ENCODE data around the gene MBOAT2. TPM values are rescaled to one million over a fixed set of nuclear protein-coding genes. Genes with fewer than 3 reads are reported as not detected.

Gene MBOAT2
- total RNA-seq, 2 donors from 2014 or later, result 6.7 to 13.5 TPM

GRCh38 chr2:8884812-8885211 is 118.7 kb downstream of the MBOAT2 start:
- H3K4me1 ChIP-seq, result no peaks in the 10 kb centered on the region
- no peak for DNase-seq
- ATAC-seq, result no peak
- no peak overlapping the region for H3K4me3 ChIP-seq
- no peak overlapping the region for H3K27ac ChIP-seq
- no peaks in the 10 kb centered on the region for H3K27me3 ChIP-seq
- H3K36me3 ChIP-seq (replicated peaks in 1 of 2; ENCODE audit: insufficient read depth in 1 of 2, low read depth in 2 of 2), result no peaks in the 10 kb centered on the region
- TF ChIP-seq CTCF (IDR thresholded peaks at IDR 0.05) (no peak), POLR2A (IDR thresholded peaks at IDR 0.05) (no peak)
- WGBS, 2 donors, result 91 to 93% methylated on average over 4 of the region's 4 CpGs
- H3K9me3 ChIP-seq, result no peaks in the 10 kb centered on the region
- intact Hi-C loops (cut with DNase I), result no loop called here

GRCh38 chr2:8882094-8882493 is 121.4 kb downstream of the MBOAT2 start:
- H3K27me3 ChIP-seq, result no peaks in the 10 kb centered on the region
- no peaks in the 10 kb centered on the region for H3K36me3 ChIP-seq (replicated peaks in 1 of 2; ENCODE audit: insufficient read depth in 1 of 2, low read depth in 2 of 2)
- H3K4me3 ChIP-seq, result no peak overlapping the region
- intact Hi-C loops (cut with DNase I), result no loop called here
- H3K27ac ChIP-seq, result no peak overlapping the region
- no peaks in the 10 kb centered on the region for H3K4me1 ChIP-seq
- TF ChIP-seq POLR2A (IDR thresholded peaks at IDR 0.05), result no peak
- TF ChIP-seq CTCF (IDR thresholded peaks at IDR 0.05), result no peak
- no peaks in the 10 kb centered on the region for H3K9me3 ChIP-seq
- 66 to 68% methylated on average over 5 of the region's 5 CpGs for WGBS, 2 donors
- ATAC-seq, result no peak
- DNase-seq, result no peak

- DNase-seq (no peak), ATAC-seq (no peak)
- intact Hi-C loops (cut with DNase I), result no loop called here
- H3K27ac ChIP-seq, result no peak overlapping the region
- WGBS, 2 donors, result 96% methylated on average over 4 of the region's 4 CpGs
- TF ChIP-seq CTCF (IDR thresholded peaks at IDR 0.05) (no peak), POLR2A (IDR thresholded peaks at IDR 0.05) (no peak)
- H3K27me3 ChIP-seq, result no peaks in the 10 kb centered on the region
- no peaks in the 10 kb centered on the region for H3K36me3 ChIP-seq (replicated peaks in 1 of 2; ENCODE audit: insufficient read depth in 1 of 2, low read depth in 2 of 2)
- no peaks in the 10 kb centered on the region for H3K9me3 ChIP-seq
- H3K4me3 ChIP-seq, result no peak overlapping the region
- no peaks in the 10 kb centered on the region for H3K4me1 ChIP-seq
Measured at GRCh38 chr2:8877894-8878293, 125.6 kb downstream of the MBOAT2 start.

- ATAC-seq, result no peak
- DNase-seq, result no peak
- intact Hi-C loops (cut with DNase I), result no loop called here
- Histone ChIP-seq H3K4me3 (no peak overlapping the region), H3K27me3 (no peaks in the 10 kb centered on the region), H3K27ac (no peak overlapping the region), H3K9me3 (no peaks in the 10 kb centered on the region), H3K36me3 (replicated peaks in 1 of 2; ENCODE audit: insufficient read depth in 1 of 2, low read depth in 2 of 2) (no peaks in the 10 kb centered on the region), H3K4me1 (no peaks in the 10 kb centered on the region)
- TF ChIP-seq POLR2A (IDR thresholded peaks at IDR 0.05), result no peak
- no peak for TF ChIP-seq CTCF (IDR thresholded peaks at IDR 0.05)
- 76 to 78% methylated on average over 4 of the region's 4 CpGs for WGBS, 2 donors
Measured at GRCh38 chr2:8877332-8877731, 126.2 kb downstream of the MBOAT2 start.

GRCh38 chr2:8876628-8877027 is 126.9 kb downstream of the MBOAT2 start:
- no peak overlapping the region for H3K27ac ChIP-seq
- H3K27me3 ChIP-seq, result no peaks in the 10 kb centered on the region
- H3K9me3 ChIP-seq, result no peaks in the 10 kb centered on the region
- TF ChIP-seq CTCF (IDR thresholded peaks at IDR 0.05) (no peak), POLR2A (IDR thresholded peaks at IDR 0.05) (no peak)
- H3K4me1 ChIP-seq, result no peaks in the 10 kb centered on the region
- intact Hi-C loops (cut with DNase I), result no loop called here
- H3K36me3 ChIP-seq (replicated peaks in 1 of 2; ENCODE audit: insufficient read depth in 1 of 2, low read depth in 2 of 2), result no peaks in the 10 kb centered on the region
- no peak for DNase-seq
- no peak for ATAC-seq
- H3K4me3 ChIP-seq, result no peak overlapping the region

Data from body of pancreas (tissue), 4 donors.